Fibroblast of skin of back (primary cell): ENCODE data around the gene WNT16.

Experiments used
- DNase-seq: peaks from one replicate; pipeline ENCODE4 v3.0.0-alpha.2; 2013

Gene WNT16

DNA sequence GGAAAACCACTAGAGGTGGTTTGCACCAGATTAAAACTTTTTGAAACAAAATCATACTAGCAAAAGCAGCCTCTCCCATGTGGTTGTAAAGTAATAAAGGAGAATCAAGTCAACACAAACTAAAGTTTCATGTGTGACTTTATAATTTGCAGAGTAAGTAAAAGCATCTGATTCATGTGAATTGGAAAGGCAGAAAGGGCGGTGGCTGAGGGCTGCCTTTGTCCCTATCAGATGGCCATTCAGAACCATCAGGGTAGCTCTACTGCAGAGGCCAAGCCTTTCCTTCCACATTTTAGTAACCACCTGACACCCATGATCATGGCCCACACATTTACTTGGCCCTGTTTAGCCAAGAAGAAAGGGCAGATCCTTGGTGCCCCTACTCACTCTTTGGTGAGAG lies 15.7 kb downstream of the WNT16 start:
- DNase-seq: no peak

DNA sequence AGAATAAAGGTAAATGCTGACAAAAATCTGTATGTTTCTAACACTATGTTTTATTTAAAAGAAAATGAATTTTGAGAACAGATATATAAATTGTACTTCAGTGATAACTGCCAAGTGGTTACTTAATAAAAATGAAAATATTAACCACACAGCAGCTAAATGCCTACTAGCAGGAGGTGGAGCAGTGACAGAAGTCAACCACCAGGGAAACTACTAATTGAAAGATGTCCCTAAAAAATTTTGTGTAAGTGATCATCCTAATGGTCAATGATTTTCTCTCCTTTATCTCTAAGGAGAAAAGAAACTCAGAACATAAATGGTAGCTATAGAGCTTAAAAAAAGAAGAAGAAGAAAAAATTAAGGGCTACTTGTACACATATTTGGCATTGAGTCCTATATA lies 22.9 kb downstream of the WNT16 start:
- DNase-seq: no peak

DNA sequence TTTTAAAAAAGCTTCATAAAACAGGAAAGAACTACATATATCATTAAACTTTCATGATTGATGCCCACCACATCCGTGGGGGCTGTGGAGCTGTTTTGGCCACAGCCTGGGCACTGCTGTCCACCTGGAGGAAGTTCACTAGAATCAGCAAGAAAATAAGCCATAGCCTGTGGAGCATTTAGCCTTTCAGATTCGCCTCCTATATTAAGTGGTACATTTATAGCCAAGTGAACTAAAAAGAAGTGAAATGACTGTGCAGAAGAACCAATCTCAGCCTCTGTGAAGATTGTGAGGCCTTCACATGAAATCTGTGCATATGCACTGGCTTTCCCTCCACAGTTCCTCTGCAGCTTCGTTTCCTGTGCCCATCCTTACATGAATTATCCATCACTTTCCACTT lies 23.5 kb downstream of the WNT16 start:
- no peak for DNase-seq

DNA sequence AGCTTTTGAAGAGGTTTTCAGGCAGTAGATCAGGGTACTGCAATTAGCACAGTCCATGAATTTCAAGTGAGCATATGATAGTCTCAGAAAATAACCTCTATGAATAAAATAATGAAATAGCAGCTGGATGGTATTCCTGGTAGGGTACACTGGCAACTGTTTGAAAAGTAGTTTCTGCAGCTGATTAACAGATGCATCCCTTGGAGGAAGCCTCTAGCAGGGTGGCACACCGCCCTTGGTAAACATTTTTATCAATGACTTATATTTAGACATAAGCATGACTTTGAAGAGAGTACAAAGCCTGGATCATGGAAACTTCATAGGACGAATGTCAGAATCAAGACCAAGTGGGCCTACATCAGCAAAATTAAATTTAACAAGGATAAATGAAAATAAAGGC lies 26.8 kb downstream of the WNT16 start:
- no peak for DNase-seq

DNA sequence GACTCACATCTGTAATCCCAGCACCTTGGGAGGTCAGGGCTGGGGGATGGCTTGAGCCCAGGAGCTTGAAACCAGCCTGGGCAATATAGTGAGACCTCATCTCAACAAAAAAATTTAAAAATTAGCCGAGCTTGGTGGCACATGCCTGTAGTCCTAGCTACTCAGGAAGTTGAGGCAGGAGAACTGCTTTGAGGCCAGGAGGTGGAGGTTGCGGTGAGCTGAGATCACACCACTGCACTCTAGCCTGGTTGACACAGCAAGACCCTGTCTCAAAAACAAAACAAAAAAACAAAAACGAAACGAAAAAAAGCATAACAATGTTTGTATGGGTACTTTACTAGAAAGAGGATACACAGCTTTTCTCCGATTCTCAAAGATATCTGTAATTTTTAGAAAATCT lies 31.8 kb downstream of the WNT16 start:
- no peak for DNase-seq

DNA sequence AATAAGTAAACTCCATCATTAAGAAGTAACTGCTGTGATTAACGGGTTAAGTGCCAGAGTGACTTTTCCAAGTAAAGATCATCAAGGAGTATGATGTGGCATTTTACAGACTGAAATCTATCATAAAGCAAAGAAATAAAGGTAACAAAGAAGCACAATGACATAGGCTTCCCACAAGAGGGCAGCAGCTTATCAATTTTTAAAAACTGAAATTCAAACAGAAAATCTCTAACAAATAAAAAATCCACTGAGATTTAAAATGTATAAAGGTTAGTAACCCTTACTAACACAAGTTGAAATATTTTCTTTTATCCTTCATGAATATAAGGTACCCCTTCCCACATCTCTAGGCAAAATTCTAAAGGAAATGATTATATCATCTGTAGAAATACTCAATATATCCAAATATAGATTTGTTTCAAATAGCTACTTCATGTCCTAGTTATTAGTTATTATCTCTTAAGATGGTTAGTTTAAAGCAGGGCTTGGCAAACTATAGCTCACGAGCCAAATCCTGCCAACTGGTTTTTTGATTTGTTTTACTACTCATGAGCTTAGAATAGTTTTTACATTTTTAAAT lies 38.1 kb downstream of the WNT16 start:
- DNase-seq: peak; percentile 37

DNA sequence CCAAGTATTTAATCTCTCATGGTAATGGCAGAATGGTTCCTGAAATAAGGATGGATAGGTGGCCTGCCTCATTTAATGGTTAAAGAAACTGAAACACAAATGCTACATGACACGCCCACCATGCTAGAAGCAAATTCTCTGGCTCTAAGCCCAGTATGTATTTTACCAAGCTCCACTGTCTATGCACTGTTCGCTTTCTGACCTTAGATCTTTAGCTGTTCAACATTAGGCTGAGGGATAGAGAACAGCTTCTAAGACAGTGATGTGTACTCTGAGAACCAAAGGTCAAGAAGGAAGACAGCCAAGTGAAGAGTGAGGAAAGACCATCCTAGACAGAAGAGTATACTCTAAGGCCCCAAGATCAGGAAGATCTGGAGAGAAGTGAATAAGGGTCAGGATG lies 40.7 kb downstream of the WNT16 start:
- peak; percentile 58 for DNase-seq

DNA sequence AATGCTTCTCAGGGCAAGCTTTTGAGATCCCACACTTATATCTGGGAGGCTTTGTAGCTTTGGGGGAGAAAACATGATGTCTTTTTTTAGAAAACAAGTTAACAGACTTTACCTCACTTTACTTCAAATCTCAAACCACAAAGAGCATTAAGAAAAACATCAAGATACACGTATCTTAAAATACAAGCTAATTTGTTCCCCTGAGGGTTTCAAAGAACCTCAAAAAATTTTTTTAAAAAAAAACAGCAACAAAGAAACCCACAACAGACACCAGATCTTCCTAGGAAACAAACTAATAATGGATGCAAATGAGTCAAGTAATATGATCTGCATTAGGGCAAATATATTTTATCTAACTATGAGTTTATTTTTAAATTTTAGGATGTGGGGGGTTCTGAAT lies 42.6 kb downstream of the WNT16 start:
- no peak for DNase-seq

DNA sequence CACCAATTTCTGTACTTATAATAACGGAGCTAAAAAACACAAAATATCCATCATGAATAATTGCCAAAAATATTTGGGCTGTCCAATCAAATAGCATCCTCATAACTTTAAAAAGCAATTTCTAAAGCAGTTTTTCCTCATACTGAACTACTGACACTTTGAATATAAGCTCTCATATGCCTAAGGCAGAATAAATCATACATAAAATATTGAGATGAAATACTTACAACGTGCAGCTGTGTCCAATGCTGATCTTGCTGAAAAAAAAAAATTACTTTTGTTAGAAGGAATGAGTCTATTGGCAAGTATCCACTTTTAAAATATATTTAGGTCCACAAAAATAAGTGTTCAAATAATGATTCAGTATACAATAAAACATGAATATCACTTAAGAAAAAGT lies 43.1 kb downstream of the WNT16 start:
- DNase-seq: peak; percentile 12

DNA sequence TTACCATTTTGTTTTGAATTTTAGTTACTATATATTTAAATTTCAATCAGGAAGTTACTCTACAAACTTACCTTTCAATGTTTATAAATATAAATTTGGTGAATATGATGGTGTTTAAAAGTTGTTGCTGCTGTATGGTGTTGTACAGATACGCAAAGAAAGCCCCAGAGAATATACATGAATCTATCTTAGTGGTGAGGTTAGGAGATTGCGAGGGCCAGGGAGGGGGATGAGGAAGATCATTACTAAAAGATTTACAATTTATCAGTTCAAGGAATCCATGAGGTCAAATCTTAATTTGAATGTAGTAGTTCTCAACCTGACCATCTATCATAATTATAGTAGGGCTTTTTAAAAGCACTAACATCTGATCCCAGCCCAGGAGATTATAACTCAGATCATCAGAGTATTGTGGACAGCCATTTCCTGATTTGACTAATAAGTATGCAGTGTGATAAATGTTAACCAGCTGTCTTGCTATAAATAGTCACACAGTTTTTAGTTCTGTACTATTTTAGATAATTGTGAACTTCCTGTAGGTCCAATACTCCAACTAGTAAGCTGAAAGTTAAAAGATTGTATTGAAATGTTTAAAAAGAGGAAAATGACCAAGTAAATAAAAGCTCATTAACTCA lies 43.7 kb downstream of the WNT16 start:
- DNase-seq: peak; percentile 24

DNA sequence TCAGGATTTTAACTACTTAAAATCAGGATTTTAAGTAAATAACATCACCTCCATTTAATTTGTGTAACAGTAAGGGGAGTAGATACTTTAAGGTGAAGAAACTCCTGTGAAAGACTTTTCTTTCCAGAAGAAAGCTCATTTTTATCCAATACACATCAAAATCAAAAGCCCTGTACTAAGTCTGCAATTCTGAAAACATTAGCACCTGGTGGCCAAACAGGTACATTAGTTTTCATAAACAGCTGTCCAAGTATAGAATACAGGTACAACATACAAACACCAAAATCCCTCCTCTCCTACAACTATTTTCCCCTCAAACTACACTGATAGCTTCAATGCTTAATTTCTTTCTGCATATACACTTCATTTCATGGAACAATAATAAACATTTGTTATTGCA lies 44.4 kb downstream of the WNT16 start:
- no peak for DNase-seq

DNA sequence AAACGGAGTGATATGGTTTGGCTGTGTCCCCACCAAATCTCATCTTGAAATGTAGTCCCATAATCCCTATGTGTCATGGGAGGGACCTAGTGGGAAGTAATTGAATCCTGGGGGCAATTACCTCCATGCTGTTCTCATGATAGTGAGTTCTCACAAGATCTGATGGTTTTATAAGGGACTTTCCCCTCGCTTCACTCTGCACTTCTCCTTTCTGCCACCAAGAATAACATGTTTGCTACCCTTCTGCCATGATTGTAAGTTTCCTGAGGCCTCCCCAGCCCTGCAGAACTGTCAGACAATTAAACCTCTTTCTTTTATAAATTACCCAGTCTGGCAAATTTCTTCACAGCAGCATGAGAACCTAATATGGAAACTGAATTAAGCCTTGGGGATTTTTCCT lies 48.2 kb downstream of the WNT16 start:
- no peak for DNase-seq

DNA sequence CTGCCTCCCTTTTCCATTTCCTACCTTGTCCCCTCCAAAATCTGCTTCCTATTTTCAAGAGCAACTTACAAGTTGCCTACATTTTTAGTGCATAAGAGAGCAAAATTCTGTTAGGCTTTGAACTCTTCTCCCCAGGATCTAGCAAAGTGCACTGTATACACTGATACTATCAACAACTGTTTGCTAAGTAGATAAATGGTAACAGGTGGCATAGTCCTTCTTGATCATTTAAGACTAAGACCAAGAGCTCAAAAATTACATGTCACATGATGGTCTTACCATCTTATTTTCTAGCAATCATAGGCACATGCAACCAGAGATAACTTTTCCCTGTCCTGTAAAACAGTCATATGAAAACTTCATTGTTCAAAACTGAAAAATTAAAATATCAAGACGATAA lies 51.1 kb downstream of the WNT16 start:
- no peak for DNase-seq

DNA sequence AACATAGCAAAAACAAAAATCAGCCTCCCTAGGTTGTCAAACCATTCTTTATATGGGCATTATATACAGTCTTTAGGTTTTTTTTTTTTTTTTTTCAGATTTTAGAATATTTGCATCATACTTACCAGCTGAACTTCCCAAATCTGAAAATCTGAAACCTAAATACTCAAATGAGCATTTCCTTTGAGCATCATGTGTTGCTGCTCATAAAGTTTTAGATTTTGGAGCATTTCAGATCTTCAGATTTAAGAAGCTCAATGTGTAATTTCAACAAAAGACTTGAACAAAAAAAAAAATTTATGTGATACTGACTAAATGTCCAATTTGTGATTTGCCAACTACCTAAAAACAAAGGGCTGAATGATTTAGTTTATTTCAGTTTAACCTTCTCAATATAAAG lies 53.7 kb downstream of the WNT16 start:
- DNase-seq: no peak

DNA sequence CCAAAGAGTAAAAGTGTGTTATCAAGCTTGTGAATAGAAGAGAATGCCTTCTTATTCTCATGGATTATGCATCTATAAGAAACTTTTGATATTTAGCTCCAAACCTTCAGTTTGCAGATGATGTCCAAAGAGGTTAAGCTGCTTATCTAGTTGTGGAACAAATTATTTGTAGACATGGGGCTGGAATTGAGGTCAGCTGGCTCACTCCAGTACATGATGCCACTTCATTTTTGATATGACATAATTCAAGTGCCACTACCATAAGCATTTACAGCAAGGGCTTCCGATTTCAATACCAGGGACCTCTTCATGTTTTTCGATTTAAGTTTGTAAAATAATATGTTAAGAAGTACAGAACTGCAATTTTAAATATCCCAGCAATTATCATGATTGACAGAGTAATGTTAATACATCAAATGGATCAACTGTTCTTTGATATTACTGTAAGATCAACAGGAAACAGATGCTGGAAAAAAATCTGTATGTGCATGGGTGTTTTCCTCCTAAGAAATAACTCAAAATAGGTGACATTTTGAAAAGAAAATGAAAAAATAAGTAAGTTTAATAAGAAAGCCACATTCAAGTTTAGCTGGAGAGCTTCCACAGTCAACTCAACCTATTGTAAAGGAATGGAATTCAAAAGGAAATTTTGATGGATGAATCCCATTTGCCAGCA lies 54.6 kb downstream of the WNT16 start:
- DNase-seq: no peak

DNA sequence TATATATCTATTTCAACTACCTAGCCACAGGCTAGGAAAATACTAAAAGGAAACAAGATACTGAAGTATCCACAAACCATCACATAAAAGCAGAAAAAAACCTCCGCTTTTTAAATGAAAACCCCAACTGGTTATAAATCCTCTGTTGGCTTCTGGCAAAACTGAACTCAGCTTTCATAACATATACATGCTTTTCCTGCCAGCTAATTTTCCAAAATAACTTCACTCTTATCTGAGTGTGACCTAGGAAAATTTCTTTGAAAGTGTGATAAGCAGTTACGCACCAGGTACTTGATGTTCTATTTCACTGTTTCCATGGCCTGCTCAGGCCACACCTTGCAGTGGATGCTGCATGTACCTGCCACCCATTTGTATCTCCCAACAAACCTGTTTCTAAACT lies 55.5 kb downstream of the WNT16 start:
- DNase-seq: no peak

DNA sequence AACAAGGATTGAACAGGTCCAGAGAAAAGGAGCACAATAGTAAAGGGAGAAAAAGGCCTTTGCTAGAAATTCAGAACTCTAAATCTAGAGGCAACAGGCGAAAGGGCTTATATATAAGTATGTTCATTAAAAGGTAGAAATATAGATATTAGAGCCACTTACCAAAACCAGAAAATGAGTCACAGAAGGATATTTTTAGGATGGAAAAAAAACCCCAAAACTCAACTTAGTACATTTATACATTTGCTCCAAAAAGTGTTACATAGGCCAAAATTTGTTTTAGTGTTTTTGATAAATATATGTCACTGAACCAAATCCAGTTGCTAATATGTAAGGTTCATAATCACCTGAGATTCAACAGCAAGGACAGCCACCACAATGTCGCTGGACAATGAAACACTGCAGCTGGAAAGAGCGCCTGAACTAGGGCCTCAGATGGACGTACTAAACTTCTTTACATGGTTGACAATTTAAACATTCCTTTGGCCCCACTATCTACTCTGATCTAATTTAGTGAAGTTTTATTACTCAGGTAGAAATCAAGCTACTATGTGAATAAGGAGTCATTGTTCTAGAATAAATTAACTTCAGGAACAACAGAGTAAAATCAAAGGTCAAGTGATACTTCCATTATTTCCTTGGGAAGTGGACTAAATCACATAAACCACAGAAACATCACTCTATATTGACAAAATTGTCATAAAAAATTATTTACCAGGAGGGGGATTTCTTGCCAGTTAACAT lies 56.4 kb downstream of the WNT16 start:
- DNase-seq: no peak

DNA sequence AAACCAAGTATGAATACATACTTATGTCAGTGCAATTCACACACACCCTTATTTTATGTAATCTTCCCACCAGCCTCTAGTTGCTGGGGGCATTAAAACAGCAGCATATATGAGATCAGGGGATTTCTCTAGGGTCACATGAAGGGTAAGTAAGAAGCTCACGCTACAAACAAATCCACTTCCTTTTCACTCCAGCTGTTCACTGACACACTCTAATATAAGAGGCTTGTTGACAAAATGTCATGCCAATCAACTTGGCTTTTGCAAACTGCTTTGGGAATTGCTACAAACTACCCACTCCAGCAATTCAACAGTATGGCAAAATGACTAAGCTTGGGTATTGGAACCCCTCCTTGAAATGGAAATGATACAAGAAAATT lies 57.0 kb downstream of the WNT16 start:
- no peak for DNase-seq

DNA sequence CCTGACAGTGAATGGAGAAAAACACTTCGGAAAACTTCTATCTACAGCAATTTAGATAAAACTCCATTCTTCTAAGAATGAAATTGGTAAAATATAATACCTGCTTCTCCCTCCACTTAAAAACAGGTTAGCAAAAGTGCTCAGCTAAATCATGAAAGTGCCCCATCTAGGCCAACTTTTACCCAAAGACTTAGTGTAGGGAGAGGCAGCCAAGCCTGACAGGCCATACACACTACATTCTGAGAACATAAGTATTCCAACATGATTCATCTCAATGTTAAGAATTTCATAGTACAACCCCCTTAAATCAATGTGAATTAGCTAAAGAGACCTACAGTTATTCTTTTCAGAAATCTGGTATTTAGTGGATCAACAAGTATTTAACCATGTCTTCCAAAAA lies 60.1 kb downstream of the WNT16 start:
- peak; percentile 12 for DNase-seq

DNA sequence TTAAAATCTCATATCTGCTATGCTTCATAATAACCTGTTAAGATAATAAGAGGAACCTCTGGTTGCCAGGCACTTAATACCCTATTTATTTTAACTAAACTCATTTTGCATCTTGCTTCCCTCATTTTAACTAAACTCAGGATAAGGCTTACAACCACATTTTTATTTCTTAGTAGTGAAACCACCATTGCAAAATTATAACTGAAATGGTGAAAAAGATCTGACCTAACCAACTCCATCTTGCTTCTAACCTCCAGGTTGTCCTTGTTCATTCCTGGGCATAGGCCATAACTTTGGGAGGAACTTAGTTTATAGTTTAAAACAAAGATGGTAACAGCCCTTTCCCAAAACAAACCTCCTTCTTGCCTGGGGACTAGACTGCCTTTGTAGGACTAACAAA lies 61.3 kb downstream of the WNT16 start:
- DNase-seq: no peak

DNA sequence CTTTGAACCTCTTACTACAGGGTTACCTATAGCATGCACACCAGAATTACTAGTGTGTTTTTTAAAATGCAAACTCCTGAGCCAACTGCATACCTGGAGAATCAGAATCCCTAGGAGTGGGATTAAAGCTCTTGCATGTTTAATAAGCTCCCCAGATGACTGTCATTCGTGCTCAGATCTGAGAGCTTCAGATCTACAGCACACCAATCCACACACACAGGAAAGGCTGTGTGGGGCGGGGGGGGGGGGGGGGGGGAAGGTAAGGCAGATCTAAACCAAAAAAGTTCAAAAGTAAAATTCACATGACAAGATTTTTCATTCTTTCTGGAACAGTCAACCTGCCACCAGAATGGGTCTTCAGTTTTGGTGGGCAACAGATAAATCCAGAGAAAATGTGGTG lies 61.8 kb downstream of the WNT16 start:
- no peak for DNase-seq
